Mesothelial cell of epicardium (in vitro differentiated cells): ENCODE measurements around the gene FBXO21. TPM values are rescaled to one million over a fixed set of nuclear protein-coding genes. Genes with fewer than 3 reads are reported as not detected.
"Not testable (repeated sequence)": the region's sequence is repeated elsewhere in the genome, so short reads cannot be mapped to it uniquely, and the experiment has no call there.

ENCODE experiments used
- DNase-seq, 2 experiments: peaks; one replicate each; pipeline ENCODE4 v3.0.0; 2021; ENCODE audit warnings: low spot score in 2 of 2; ENCODE audit not compliant: unreplicated experiment in 2 of 2
- H3K27ac Mint-ChIP-seq: 2 replicates; pipeline ENCODE4 v1.8.0; 2021; ENCODE audit warnings: mixed read lengths
- H3K27me3 Mint-ChIP-seq: 2 replicates; pipeline ENCODE4 v1.8.0; 2021; ENCODE audit warnings: low read depth, mixed read lengths
- H3K36me3 Mint-ChIP-seq: 2 replicates; pipeline ENCODE4 v1.8.0; 2021; ENCODE audit warnings: mixed read lengths
- H3K4me1 Mint-ChIP-seq: 2 replicates; pipeline ENCODE4 v1.8.0; 2021; ENCODE audit warnings: mixed read lengths
- H3K4me3 Mint-ChIP-seq: 2 replicates; pipeline ENCODE4 v1.8.0; 2021; ENCODE audit warnings: mild to moderate bottlenecking, moderate library complexity, mixed read lengths
- H3K9me3 Mint-ChIP-seq: 2 replicates; pipeline ENCODE4 v1.8.0; 2021; ENCODE audit warnings: mixed read lengths
- CTCF ChIP-seq: fragments of 200-600 bp; sonication (generic); IDR thresholded peaks from one replicate; pipeline ENCODE4 v1.5.0; 2021; ENCODE audit warnings: antibody characterized with exemption; ENCODE audit not compliant: unreplicated experiment
- total RNA-seq: library from RNA; stranded (reverse); gene quantifications from 3 replicates; pipeline ENCODE4 v1.2.1, GENCODE V29; 2021

Gene FBXO21
- total RNA-seq, 1 donor from 2014 or later = 57.5 TPM

GRCh38 chr12:117228239-117228638 lies 38.0 kb upstream of the FBXO21 start:
- no peaks in the 10 kb centered on the region for H3K9me3 Mint-ChIP-seq
- H3K36me3 Mint-ChIP-seq = no peaks in the 10 kb centered on the region
- H3K27me3 Mint-ChIP-seq = peaks cover 44% of the 10 kb centered on the region
- no peaks in the 10 kb centered on the region for H3K4me1 Mint-ChIP-seq
- DNase-seq = no peak
- no peak for TF ChIP-seq CTCF
- no peak overlapping the region for H3K4me3 Mint-ChIP-seq
- H3K27ac Mint-ChIP-seq = no peak overlapping the region

- no peak overlapping the region for H3K4me3 Mint-ChIP-seq
- DNase-seq = no peak
- H3K4me1 Mint-ChIP-seq = no peaks in the 10 kb centered on the region
- peaks cover 40% of the 10 kb centered on the region for H3K27me3 Mint-ChIP-seq
- no peak overlapping the region for H3K27ac Mint-ChIP-seq
- no peaks in the 10 kb centered on the region for H3K36me3 Mint-ChIP-seq
- H3K9me3 Mint-ChIP-seq = no peaks in the 10 kb centered on the region
- no peak for TF ChIP-seq CTCF
Observed at GRCh38 chr12:117227000-117227653, 36.9 kb upstream of the FBXO21 start.

GRCh38 chr12:117226505-117226904 lies 36.2 kb upstream of the FBXO21 start:
- TF ChIP-seq CTCF = no peak
- Mint-ChIP-seq H3K36me3 (no peaks in the 10 kb centered on the region), H3K27ac (no peak overlapping the region), H3K4me1 (no peaks in the 10 kb centered on the region), H3K27me3 (peaks cover 37% of the 10 kb centered on the region), H3K9me3 (no peaks in the 10 kb centered on the region), H3K4me3 (no peak overlapping the region)
- DNase-seq = no peak

GRCh38 chr12:117225179-117225578 lies 34.9 kb upstream of the FBXO21 start:
- DNase-seq = no peak
- peaks cover 31% of the 10 kb centered on the region for H3K27me3 Mint-ChIP-seq
- no peaks in the 10 kb centered on the region for H3K36me3 Mint-ChIP-seq
- TF ChIP-seq CTCF = no peak
- H3K4me3 Mint-ChIP-seq = no peak overlapping the region
- no peak overlapping the region for H3K27ac Mint-ChIP-seq
- no peaks in the 10 kb centered on the region for H3K9me3 Mint-ChIP-seq
- no peaks in the 10 kb centered on the region for H3K4me1 Mint-ChIP-seq

GRCh38 chr12:117220947-117221346 lies 30.7 kb upstream of the FBXO21 start:
- DNase-seq, H3K4me1 Mint-ChIP-seq, H3K4me3 Mint-ChIP-seq, H3K27ac Mint-ChIP-seq, H3K9me3 Mint-ChIP-seq, H3K36me3 Mint-ChIP-seq: not testable (repeated sequence)
- peaks cover 47% of the 10 kb centered on the region for H3K27me3 Mint-ChIP-seq

GRCh38 chr12:117218149-117218548 lies 27.9 kb upstream of the FBXO21 start:
- Mint-ChIP-seq H3K27ac (no peak overlapping the region), H3K9me3 (no peaks in the 10 kb centered on the region), H3K36me3 (no peaks in the 10 kb centered on the region), H3K4me3 (no peak overlapping the region), H3K27me3 (peaks cover 58% of the 10 kb centered on the region), H3K4me1 (no peaks in the 10 kb centered on the region)
- no peak for TF ChIP-seq CTCF
- DNase-seq = no peak
